Measurements from ENCODE around the gene RAB11FIP4. TPM values are rescaled to one million over a fixed set of nuclear protein-coding genes. Genes with fewer than 3 reads are reported as not detected.

The RAB11FIP4 gene
- total and polyA plus RNA-seq, 2 donors (not counting 3 experiments of a cell fraction or from before 2014, with no cell fraction given) = 0.08 to 0.38 TPM

GRCh38 chr17:31364012-31364411 is 27.5 kb upstream of the RAB11FIP4 start:
- Histone ChIP-seq H3K27ac (ENCODE audit: insufficient read depth, low read depth, low read length) (no peak overlapping the region), H3K9ac (replicated peaks; ENCODE audit: extremely low read depth, insufficient read depth, low read length) (no peak overlapping the region), H3K79me2 (ENCODE audit: control insufficient read depth, insufficient read depth, low read length) (no peaks in the 10 kb centered on the region), H3K4me2 (ENCODE audit: insufficient read depth, low read length) (no peak overlapping the region), H3K4me1 (ENCODE audit: control insufficient read depth, extremely low read depth, insufficient read depth, low read length) (no peaks in the 10 kb centered on the region), H3K4me3 (replicated peaks in 1 of 3; ENCODE audit: insufficient read depth in 1 of 3, low read depth in 1 of 3, low read length in 3 of 3) (no peak overlapping the region), H4K20me1 (replicated peaks; ENCODE audit: control insufficient read depth, extremely low read depth, insufficient read depth, low read length) (no peaks in the 10 kb centered on the region), H3K9me3 (replicated peaks; ENCODE audit: control insufficient read depth, insufficient read depth, low read length) (no peaks in the 10 kb centered on the region), H2AFZ (ENCODE audit: low read depth, low read length) (no peak overlapping the region), H3K27me3 (ENCODE audit: control insufficient read depth in 2 of 2, insufficient read depth in 2 of 2, low read length in 2 of 2) (no peaks in the 10 kb centered on the region), H3K9me1 (replicated peaks; ENCODE audit: control insufficient read depth, extremely low read depth, insufficient read depth, low read length) (no peaks in the 10 kb centered on the region), H3K36me3 (ENCODE audit: control insufficient read depth in 2 of 2, extremely low read depth in 1 of 2, insufficient read depth in 2 of 2, low read length in 2 of 2) (peaks cover 0 to 5% of the 10 kb centered on the region in 2 experiments)
- intact Hi-C loops (cut with micrococcal nuclease) = no loop called here
- BruUV-seq (replicated peaks) = no TSS peak
- TF ChIP-seq MYC (IDR thresholded peaks at IDR 0.05; ENCODE audit: low read depth, low read length) = no peak
- TF ChIP-seq MAX (IDR thresholded peaks at IDR 0.05; ENCODE audit: insufficient read depth, insufficient read length) = no peak
- TF ChIP-seq FOS (IDR thresholded peaks at IDR 0.05; ENCODE audit: borderline replicate concordance, insufficient read depth, low read length) = no peak
- no peak for TF ChIP-seq JUN (IDR thresholded peaks at IDR 0.05; ENCODE audit: borderline replicate concordance, insufficient read depth, insufficient read length, low read depth)
- no peak for TF ChIP-seq CTCF (IDR thresholded peaks at IDR 0.05; ENCODE audit: extremely low read depth in 1 of 2, insufficient read depth in 1 of 2, low read depth in 1 of 2, low read length in 2 of 2)
- no peak for TF ChIP-seq POLR2AphosphoS5 (IDR thresholded peaks at IDR 0.05; ENCODE audit: insufficient read depth, low read depth, low read length)
- TF ChIP-seq POLR2A (IDR thresholded peaks at IDR 0.05; ENCODE audit: low read depth, low read length) = no peak
- TF ChIP-seq EZH2 (IDR thresholded peaks at IDR 0.05; ENCODE audit: borderline replicate concordance, low read depth, low read length, severe bottlenecking) = no peak
- no peak for TF ChIP-seq GATA2 (IDR thresholded peaks at IDR 0.05; ENCODE audit: insufficient read depth, insufficient read length, low read depth, low read length)
- dilution Hi-C loops (cut with MboI; ENCODE audit: extremely low pct_ligation_motif_present, low sequenced_read_pairs) = no loop called here
- ChIA-PET POLR2A (no interaction called here), CTCF (no interaction called here)
- DNase-seq (ENCODE audit: low read depth, low spot score) = no peak
- peak; percentile 35 for FAIRE-seq
